Measurements from ENCODE around the gene GAGE13.
"Not testable (repeated sequence)": the region's sequence is repeated elsewhere in the genome, so short reads cannot be mapped to it uniquely, and the experiment has no call there.

The GAGE13 gene, protein sequence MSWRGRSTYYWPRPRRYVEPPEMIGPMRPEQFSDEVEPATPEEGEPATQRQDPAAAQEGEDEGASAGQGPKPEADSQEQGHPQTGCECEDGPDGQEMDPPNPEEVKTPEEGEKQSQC

DNA sequence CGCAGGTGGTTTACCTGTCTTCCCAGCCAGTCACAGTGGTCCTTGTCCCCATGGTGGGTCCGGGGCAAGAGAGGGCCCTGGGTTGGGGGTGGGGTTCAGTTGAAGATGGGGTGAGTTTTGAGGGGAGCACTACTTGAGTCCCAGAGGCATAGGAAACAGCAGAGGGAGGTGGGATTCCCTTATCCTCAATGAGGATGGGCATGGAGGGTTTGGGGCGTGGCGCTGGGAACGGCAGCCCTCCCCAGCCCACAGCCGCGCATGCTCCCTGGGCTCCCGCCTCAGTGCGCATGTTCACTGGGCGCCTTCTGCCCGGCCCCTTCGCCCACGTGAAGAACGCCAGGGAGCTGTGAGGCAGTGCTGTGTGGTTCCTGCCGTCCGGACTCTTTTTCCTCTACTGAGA, at the start of gene GAGE13:
Gene GAGE13 (plus strand): TSS at position 301 of the 400 bp plus-strand sequence. CDS start 1,156 bp downstream, outside the sequence.
- H3K36me3 ChIP-seq (ENCODE audit: control insufficient read depth, insufficient read depth, low read length); H3K27me3 ChIP-seq (ENCODE audit: control insufficient read depth, insufficient read depth, low read length); H3K9me3 ChIP-seq (ENCODE audit: control insufficient read depth, low read length); H3K9ac ChIP-seq (ENCODE audit: low read length); H3K4me1 ChIP-seq (ENCODE audit: control insufficient read depth, insufficient read depth, low read length); H3K4me3 ChIP-seq (ENCODE audit: low read length): not testable (repeated sequence)

DNA sequence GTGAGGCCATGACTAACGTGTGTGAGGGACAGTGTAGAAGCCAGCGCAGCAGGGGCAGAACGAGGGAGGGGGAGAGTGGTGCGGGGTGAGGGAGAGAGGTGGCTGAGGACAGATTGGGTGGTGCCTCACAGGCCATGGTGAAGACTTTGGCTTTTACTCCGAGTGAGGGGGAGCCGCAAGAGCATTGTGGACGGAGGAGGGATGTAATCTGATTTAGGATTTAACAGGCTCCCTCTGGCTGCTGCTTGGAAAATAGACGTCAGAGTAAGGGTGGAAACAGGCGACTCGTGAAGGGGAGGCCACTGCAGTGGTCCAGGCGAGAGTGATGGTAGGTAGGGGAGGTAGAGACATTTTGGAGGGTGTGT, 48.8 kb upstream of the GAGE13 start:
- Histone ChIP-seq H3K9ac (ENCODE audit: low read length) (no peak overlapping the region), H3K4me3 (ENCODE audit: low read length) (no peak overlapping the region), H3K27me3 (ENCODE audit: control insufficient read depth, insufficient read depth, low read length) (no peaks in the 10 kb centered on the region), H3K9me3 (ENCODE audit: control insufficient read depth, low read length) (no peaks in the 10 kb centered on the region), H3K4me1 (ENCODE audit: control insufficient read depth, insufficient read depth, low read length) (no peaks in the 10 kb centered on the region), H3K36me3 (ENCODE audit: control insufficient read depth, insufficient read depth, low read length) (no peaks in the 10 kb centered on the region)

DNA sequence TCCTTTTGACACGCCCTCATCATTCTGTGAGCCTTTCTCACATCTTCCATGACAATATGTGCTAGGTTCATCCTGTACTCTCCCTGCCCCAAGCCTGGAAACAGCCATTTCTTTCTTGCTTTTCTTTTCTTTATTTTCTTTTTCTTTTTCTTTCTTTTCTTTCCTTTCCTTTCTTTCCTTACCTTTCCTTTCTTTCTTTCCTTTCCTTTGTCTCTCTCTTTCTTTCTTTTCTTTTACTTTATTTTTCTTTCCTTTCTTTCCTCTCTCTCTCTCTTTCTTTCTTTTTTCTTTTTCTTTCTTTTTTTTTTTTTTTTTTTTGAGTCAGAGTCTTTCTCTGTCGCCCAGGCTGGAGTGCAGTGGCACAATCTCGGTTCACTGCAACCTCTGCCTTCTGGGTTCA, 47.2 kb upstream of the GAGE13 start:
- no peaks in the 10 kb centered on the region for H3K36me3 ChIP-seq (ENCODE audit: control insufficient read depth, insufficient read depth, low read length)
- H3K9ac ChIP-seq (ENCODE audit: low read length), result no peak overlapping the region
- no peaks in the 10 kb centered on the region for H3K4me1 ChIP-seq (ENCODE audit: control insufficient read depth, insufficient read depth, low read length)
- no peaks in the 10 kb centered on the region for H3K27me3 ChIP-seq (ENCODE audit: control insufficient read depth, insufficient read depth, low read length)
- no peak overlapping the region for H3K4me3 ChIP-seq (ENCODE audit: low read length)
- no peaks in the 10 kb centered on the region for H3K9me3 ChIP-seq (ENCODE audit: control insufficient read depth, low read length)

DNA sequence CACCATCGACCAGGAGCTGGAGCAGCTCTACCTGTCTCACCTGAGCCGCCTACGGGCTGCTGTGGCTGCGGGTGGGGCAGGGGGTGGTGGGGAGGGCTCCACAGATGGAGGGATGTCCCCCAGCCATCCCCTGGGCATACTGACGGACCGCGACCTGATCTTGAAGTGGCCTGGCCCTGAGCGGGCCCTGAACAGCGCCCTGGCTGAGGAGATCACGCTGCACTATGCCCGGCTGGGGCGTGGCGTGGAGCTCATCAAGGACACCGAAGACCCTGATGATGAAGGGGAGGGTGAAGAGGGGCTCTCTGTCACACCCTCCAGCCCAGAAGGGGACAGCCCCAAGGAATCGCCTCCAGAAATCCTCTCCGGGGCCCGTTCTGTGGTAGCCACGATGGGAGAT, 45.2 kb upstream of the GAGE13 start:
- H3K9me3 ChIP-seq (ENCODE audit: control insufficient read depth, low read length), result no peaks in the 10 kb centered on the region
- no peaks in the 10 kb centered on the region for H3K27me3 ChIP-seq (ENCODE audit: control insufficient read depth, insufficient read depth, low read length)
- no peaks in the 10 kb centered on the region for H3K4me1 ChIP-seq (ENCODE audit: control insufficient read depth, insufficient read depth, low read length)
- H3K4me3 ChIP-seq (ENCODE audit: low read length), result no peak overlapping the region
- no peak overlapping the region for H3K9ac ChIP-seq (ENCODE audit: low read length)
- H3K36me3 ChIP-seq (ENCODE audit: control insufficient read depth, insufficient read depth, low read length), result no peaks in the 10 kb centered on the region

DNA sequence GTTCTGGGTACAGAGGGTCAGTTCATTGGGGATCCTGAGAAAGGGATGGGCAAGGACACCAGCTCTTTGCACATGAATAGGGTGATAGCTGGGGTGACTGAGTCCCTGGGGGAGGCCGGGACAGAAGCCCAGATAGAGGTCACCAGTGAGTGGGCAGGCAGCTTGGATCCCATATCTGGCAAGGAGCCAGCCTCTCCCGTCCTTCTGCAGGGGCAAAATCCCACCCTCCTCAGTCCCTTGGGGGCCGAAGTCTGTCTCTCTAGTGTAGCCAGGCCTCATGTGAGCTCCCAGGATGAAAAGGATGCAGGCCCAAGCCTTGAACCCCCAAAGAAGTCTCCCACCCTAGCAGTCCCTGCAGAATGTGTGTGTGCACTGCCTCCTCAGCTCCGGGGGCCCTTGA, 44.8 kb upstream of the GAGE13 start:
- Histone ChIP-seq H3K9ac (ENCODE audit: low read length) (no peak overlapping the region), H3K27me3 (ENCODE audit: control insufficient read depth, insufficient read depth, low read length) (no peaks in the 10 kb centered on the region), H3K4me1 (ENCODE audit: control insufficient read depth, insufficient read depth, low read length) (no peaks in the 10 kb centered on the region), H3K36me3 (ENCODE audit: control insufficient read depth, insufficient read depth, low read length) (no peaks in the 10 kb centered on the region), H3K4me3 (ENCODE audit: low read length) (no peak overlapping the region), H3K9me3 (ENCODE audit: control insufficient read depth, low read length) (no peaks in the 10 kb centered on the region)

DNA sequence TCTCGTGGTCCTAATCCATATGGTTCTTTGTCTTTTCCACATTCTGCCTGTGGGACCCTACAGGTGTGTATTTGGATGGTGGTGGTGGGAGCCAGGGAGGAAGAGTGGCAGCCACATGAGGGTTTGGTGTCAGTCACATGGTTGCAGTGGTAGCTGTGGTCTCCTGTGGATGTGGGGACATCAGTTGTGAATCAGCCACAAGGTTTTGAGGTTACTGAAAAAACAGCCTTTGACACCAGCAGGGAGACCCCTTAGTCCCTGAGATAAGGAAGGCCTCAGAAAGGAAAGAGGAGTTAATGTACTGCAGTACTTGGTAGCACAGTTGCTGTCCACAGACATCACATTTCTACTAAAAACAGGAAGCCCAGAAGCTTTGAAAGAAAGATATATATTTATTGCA, 43.7 kb upstream of the GAGE13 start:
- Histone ChIP-seq H3K4me3 (ENCODE audit: low read length) (no peak overlapping the region), H3K9ac (ENCODE audit: low read length) (no peak overlapping the region), H3K4me1 (ENCODE audit: control insufficient read depth, insufficient read depth, low read length) (no peaks in the 10 kb centered on the region), H3K9me3 (ENCODE audit: control insufficient read depth, low read length) (no peaks in the 10 kb centered on the region), H3K27me3 (ENCODE audit: control insufficient read depth, insufficient read depth, low read length) (no peaks in the 10 kb centered on the region), H3K36me3 (ENCODE audit: control insufficient read depth, insufficient read depth, low read length) (no peaks in the 10 kb centered on the region)

DNA sequence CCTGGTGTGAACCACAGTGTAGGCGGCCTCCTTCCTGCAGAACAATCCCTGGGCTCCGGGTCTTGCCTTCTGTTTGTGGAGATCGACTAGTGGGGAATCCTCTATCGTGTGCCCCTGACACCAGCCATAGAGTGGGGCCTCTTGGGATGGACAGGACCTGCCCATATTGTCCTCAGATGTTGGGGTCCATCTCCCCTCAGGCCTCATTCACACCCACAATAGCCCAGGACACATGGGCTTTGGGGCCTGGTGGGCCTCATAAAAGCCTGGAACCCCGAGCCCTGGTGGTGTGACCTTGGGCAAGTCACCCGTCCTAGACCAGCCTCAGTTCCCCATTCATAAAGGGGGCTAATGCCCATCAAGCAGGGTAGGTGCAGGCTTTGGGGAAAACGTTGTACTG, 41.2 kb upstream of the GAGE13 start:
- Histone ChIP-seq H3K27me3 (ENCODE audit: control insufficient read depth, insufficient read depth, low read length) (no peaks in the 10 kb centered on the region), H3K9ac (ENCODE audit: low read length) (no peak overlapping the region), H3K36me3 (ENCODE audit: control insufficient read depth, insufficient read depth, low read length) (no peaks in the 10 kb centered on the region), H3K4me1 (ENCODE audit: control insufficient read depth, insufficient read depth, low read length) (no peaks in the 10 kb centered on the region), H3K4me3 (ENCODE audit: low read length) (no peak overlapping the region), H3K9me3 (ENCODE audit: control insufficient read depth, low read length) (no peaks in the 10 kb centered on the region)

DNA sequence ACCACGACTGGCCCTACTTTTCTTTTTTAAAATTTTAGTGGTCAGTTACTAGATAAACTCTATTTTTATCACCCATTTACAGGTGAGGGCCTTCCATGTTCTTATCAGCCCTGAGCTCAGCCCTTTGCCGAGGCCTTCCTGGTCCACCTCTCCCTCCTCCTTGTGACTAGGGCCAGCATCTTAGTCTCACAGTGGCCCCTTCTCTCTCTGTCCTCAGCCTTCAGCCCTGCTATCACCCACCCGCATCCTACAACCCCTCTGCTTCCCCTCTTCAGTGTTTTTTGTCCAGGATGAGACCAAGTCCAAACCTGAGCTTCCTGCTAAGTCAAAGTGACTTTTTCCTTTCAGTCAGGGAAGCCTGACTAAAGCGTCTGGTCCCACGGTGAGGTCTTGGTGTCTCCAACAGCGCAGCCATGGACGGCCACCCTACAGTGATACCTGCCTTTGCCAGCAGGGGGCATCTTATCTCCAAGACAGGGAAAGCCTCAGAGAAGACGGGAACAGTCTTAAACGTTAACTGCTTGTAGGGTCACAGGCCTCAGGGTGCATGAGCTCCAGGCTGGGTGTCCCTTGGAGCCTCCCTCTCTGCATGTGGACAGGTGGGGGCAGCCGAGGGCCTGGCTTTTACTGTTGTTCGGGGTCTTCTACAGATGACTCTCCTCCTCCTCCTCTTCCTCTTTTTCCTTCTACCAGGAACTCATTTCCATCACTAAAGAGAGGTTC, 39.6 kb upstream of the GAGE13 start:
- no peak overlapping the region for H3K4me3 ChIP-seq (ENCODE audit: low read length)
- H3K9ac ChIP-seq (ENCODE audit: low read length), result no peak overlapping the region
- H3K4me1 ChIP-seq (ENCODE audit: control insufficient read depth, insufficient read depth, low read length), result no peaks in the 10 kb centered on the region
- H3K36me3 ChIP-seq (ENCODE audit: control insufficient read depth, insufficient read depth, low read length), result no peaks in the 10 kb centered on the region
- H3K9me3 ChIP-seq (ENCODE audit: control insufficient read depth, low read length), result no peaks in the 10 kb centered on the region
- no peaks in the 10 kb centered on the region for H3K27me3 ChIP-seq (ENCODE audit: control insufficient read depth, insufficient read depth, low read length)

DNA sequence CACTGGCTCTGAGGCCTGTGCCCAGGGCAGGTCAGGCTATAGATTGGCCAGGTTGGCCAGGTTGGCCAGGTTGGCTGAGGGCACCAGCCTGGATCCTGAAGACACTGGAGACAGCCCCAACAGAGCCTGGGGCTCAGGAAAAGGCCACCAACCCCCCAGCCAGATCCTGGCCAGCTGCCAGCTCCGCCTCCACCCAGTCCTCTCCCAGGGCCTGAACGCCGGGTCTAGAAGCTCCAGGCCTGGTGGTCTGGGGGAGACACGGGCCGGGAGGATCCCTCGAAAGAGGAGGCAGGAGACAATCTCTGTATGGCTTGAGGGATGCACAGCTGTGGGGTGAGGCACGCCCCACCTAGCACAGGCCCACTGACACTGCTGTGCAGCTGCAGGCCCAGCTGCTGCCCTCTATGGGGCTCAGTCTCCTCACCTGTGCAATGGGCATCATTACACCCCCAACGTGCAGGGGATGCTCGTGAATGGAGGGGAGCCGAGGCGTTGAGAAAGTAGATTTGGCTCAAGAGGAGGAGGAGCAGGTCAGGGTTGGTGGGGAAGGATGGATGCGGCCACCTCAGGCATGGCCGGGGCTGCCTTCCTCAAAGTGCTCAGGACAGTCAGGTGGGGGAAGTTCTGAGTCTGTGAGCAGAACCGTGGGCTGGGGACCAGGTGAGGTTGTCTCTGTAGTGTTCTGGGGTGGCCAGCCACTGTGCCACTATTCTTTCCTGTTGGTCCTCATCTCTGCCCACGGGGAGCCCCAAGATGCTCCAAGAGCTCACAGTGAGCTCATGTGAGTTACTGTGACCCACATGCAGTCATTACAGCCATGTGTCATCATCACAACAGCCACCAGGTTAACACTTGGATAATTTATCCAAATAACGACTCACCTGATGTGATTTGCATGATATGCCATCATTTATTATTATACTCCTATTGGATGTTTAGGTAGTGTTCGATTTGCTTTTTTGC, 38.7 kb upstream of the GAGE13 start:
- Histone ChIP-seq H3K27me3 (ENCODE audit: control insufficient read depth, insufficient read depth, low read length) (no peaks in the 10 kb centered on the region), H3K4me3 (ENCODE audit: low read length) (no peak overlapping the region), H3K9me3 (ENCODE audit: control insufficient read depth, low read length) (no peaks in the 10 kb centered on the region), H3K36me3 (ENCODE audit: control insufficient read depth, insufficient read depth, low read length) (no peaks in the 10 kb centered on the region), H3K4me1 (ENCODE audit: control insufficient read depth, insufficient read depth, low read length) (no peaks in the 10 kb centered on the region), H3K9ac (ENCODE audit: low read length) (no peak overlapping the region)

DNA sequence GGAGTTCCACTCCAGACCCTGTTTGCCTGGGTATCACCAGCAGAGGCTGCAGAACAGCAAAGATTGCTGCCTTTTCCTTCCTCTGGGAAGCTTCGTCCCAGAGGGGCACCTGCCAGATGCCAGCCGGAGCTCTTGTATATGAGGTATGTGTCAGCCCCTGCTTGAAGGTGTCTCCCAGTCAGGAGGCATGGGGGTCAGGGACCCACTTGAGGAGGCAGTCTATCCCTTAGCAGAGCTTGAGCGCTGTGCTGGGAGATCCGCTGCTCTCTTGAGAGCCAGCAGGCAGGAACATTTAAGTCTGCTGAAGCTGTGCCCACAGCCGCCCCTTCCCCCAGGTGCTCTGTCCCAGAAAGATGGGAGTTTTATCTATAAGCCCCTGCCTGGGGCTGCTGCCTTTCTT, 32.1 kb upstream of the GAGE13 start:
- H3K36me3 ChIP-seq (ENCODE audit: control insufficient read depth, insufficient read depth, low read length); H3K4me1 ChIP-seq (ENCODE audit: control insufficient read depth, insufficient read depth, low read length); H3K9ac ChIP-seq (ENCODE audit: low read length); H3K9me3 ChIP-seq (ENCODE audit: control insufficient read depth, low read length); H3K4me3 ChIP-seq (ENCODE audit: low read length); H3K27me3 ChIP-seq (ENCODE audit: control insufficient read depth, insufficient read depth, low read length): not testable (repeated sequence)

DNA sequence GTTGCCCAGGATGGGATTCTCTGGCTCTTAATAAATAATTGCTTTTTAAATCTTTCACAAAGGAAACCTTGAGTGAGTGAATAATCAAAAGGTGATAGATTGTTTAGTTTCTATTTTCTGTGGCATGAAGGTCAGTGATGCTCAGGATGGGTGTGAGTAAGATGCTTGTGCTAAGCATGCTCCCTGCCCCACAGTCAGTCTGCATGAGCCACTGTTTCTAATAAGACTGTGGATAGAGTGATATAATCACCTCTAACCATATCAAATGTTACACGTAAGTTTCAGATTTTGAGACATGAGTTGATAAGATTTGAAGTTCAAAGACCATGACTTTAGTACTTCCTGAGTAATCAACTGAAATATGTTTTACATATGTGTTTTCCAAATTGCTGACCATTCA, 30.7 kb upstream of the GAGE13 start:
- no peaks in the 10 kb centered on the region for H3K4me1 ChIP-seq (ENCODE audit: control insufficient read depth, insufficient read depth, low read length)
- no peaks in the 10 kb centered on the region for H3K36me3 ChIP-seq (ENCODE audit: control insufficient read depth, insufficient read depth, low read length)
- H3K9me3 ChIP-seq (ENCODE audit: control insufficient read depth, low read length), result no peaks in the 10 kb centered on the region
- H3K4me3 ChIP-seq (ENCODE audit: low read length), result no peak overlapping the region
- no peaks in the 10 kb centered on the region for H3K27me3 ChIP-seq (ENCODE audit: control insufficient read depth, insufficient read depth, low read length)
- no peak overlapping the region for H3K9ac ChIP-seq (ENCODE audit: low read length)

DNA sequence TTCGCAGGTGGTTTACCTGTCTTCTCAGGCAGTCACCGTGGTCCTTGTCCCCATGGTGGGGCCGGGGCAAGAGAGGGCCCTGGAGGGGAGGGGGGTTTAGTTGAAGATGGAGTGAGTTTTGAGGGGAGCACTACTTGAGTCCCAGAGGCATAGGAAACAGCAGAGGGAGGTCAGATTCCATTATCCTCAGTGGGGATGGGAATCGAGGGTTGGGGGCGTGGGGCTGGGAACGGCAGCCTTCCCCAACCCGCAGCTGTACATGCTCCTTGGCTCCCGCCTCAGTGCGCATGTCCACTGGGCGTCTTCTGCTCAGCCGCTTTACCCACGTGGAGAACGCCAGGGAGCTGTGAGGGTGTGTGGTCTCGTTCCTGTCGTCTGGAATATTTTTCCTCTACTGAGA, 28.0 kb upstream of the GAGE13 start, which contains the start of gene GAGE10:
Gene GAGE10 (plus strand): TSS at position 301 of the 400 bp plus-strand sequence. CDS start 1,214 bp downstream, outside the sequence.
- Histone ChIP-seq H3K4me1 (ENCODE audit: control insufficient read depth, insufficient read depth, low read length) (no peaks in the 10 kb centered on the region), H3K36me3 (ENCODE audit: control insufficient read depth, insufficient read depth, low read length) (no peaks in the 10 kb centered on the region)

More for the DNA sequence above, 28.0 kb upstream of the GAGE13 start, which contains the start of gene GAGE10:
- Histone ChIP-seq H3K9me3 (ENCODE audit: control insufficient read depth, low read length) (no peaks in the 10 kb centered on the region), H3K4me3 (ENCODE audit: low read length) (no peak within 1 kb of the TSS), H3K9ac (ENCODE audit: low read length) (no peak within 1 kb of the TSS), H3K27me3 (ENCODE audit: control insufficient read depth, insufficient read depth, low read length) (no peaks in the 10 kb centered on the region)
